Mesothelial cell of epicardium (in vitro differentiated cells): ENCODE data around the gene SLFN5. TPM values are rescaled to one million over a fixed set of nuclear protein-coding genes. Genes with fewer than 3 reads are reported as not detected.
"Not testable (repeated sequence)": the region's sequence is repeated elsewhere in the genome, so short reads cannot be mapped to it uniquely, and the experiment has no call there.

Source experiments
- DNase-seq, 2 experiments: peaks; one replicate each; pipeline ENCODE4 v3.0.0; 2021; ENCODE audit warnings: low spot score in 2 of 2; ENCODE audit not compliant: unreplicated experiment in 2 of 2
- H3K27ac Mint-ChIP-seq: 2 replicates; pipeline ENCODE4 v1.8.0; 2021; ENCODE audit warnings: mixed read lengths
- H3K27me3 Mint-ChIP-seq: 2 replicates; pipeline ENCODE4 v1.8.0; 2021; ENCODE audit warnings: low read depth, mixed read lengths
- H3K36me3 Mint-ChIP-seq: 2 replicates; pipeline ENCODE4 v1.8.0; 2021; ENCODE audit warnings: mixed read lengths
- H3K4me1 Mint-ChIP-seq: 2 replicates; pipeline ENCODE4 v1.8.0; 2021; ENCODE audit warnings: mixed read lengths
- H3K4me3 Mint-ChIP-seq: 2 replicates; pipeline ENCODE4 v1.8.0; 2021; ENCODE audit warnings: mild to moderate bottlenecking, moderate library complexity, mixed read lengths
- H3K9me3 Mint-ChIP-seq: 2 replicates; pipeline ENCODE4 v1.8.0; 2021; ENCODE audit warnings: mixed read lengths
- total RNA-seq: library from RNA; stranded (reverse); gene quantifications from 3 replicates; pipeline ENCODE4 v1.2.1, GENCODE V29; 2021
- TF ChIP-seq, protein P1 (sequence below): fragments of 200-600 bp; sonication (generic); IDR thresholded peaks from one replicate; pipeline ENCODE4 v1.5.0; 2021; ENCODE audit warnings: antibody characterized with exemption; ENCODE audit not compliant: unreplicated experiment

The SLFN5 gene
- total RNA-seq, 1 donor from 2014 or later: 50.0 TPM

DNA sequence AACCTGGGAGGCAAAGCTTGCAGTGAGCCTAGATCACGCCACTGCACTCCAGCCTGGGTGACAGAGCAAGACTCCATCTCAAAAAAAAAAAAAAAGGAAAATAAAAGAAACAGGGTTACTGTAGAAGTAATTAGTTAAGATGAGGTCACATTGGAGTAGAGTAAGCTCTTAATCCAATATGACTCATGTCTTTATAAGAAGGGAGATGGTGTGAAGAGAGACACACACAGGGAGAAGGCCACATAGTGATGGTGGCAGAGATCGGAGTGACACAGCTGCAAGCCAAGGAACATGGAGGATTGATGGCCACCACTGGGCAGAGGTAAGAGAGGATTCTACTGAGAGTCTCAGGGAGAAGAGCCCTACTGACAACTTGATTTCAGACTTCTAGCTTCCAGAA lies 15.3 kb upstream of the SLFN5 start:
- no peak overlapping the region for H3K27ac Mint-ChIP-seq

GRCh38 chr17:35229638-35230037 lies 13.2 kb upstream of the SLFN5 start:
- TF ChIP-seq, protein P1, sequence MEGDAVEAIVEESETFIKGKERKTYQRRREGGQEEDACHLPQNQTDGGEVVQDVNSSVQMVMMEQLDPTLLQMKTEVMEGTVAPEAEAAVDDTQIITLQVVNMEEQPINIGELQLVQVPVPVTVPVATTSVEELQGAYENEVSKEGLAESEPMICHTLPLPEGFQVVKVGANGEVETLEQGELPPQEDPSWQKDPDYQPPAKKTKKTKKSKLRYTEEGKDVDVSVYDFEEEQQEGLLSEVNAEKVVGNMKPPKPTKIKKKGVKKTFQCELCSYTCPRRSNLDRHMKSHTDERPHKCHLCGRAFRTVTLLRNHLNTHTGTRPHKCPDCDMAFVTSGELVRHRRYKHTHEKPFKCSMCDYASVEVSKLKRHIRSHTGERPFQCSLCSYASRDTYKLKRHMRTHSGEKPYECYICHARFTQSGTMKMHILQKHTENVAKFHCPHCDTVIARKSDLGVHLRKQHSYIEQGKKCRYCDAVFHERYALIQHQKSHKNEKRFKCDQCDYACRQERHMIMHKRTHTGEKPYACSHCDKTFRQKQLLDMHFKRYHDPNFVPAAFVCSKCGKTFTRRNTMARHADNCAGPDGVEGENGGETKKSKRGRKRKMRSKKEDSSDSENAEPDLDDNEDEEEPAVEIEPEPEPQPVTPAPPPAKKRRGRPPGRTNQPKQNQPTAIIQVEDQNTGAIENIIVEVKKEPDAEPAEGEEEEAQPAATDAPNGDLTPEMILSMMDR: no peak
- no peaks in the 10 kb centered on the region for H3K4me1 Mint-ChIP-seq

More for the DNA sequence above, 15.3 kb upstream of the SLFN5 start:
- Mint-ChIP-seq H3K27me3 (peaks cover 35% of the 10 kb centered on the region), H3K9me3 (peaks cover 4% of the 10 kb centered on the region), H3K4me3 (no peak overlapping the region), H3K4me1 (no peaks in the 10 kb centered on the region), H3K36me3 (no peaks in the 10 kb centered on the region)
- no peak for DNase-seq
- TF ChIP-seq, protein P1: no peak

GRCh38 chr17:35234315-35234714 lies 8.6 kb upstream of the SLFN5 start:
- not testable (repeated sequence) for H3K27ac Mint-ChIP-seq, DNase-seq, H3K4me1 Mint-ChIP-seq, H3K4me3 Mint-ChIP-seq, H3K36me3 Mint-ChIP-seq
- Mint-ChIP-seq H3K27me3 (peaks cover 22% of the 10 kb centered on the region), H3K9me3 (peaks cover 17% of the 10 kb centered on the region)

More at GRCh38 chr17:35229638-35230037, 13.2 kb upstream of the SLFN5 start:
- H3K9me3 Mint-ChIP-seq: no peaks in the 10 kb centered on the region
- no peak for DNase-seq
- no peak overlapping the region for H3K27ac Mint-ChIP-seq
- H3K27me3 Mint-ChIP-seq: peaks cover 26% of the 10 kb centered on the region
- H3K36me3 Mint-ChIP-seq: no peaks in the 10 kb centered on the region
- no peak overlapping the region for H3K4me3 Mint-ChIP-seq

GRCh38 chr17:35235289-35235688 lies 7.6 kb upstream of the SLFN5 start:
- H3K36me3 Mint-ChIP-seq: no peaks in the 10 kb centered on the region
- TF ChIP-seq, protein P1: no peak
- H3K27ac Mint-ChIP-seq: no peak overlapping the region
- H3K9me3 Mint-ChIP-seq: peaks cover 17% of the 10 kb centered on the region
- H3K27me3 Mint-ChIP-seq: peaks cover 17% of the 10 kb centered on the region
- DNase-seq: no peak
- peaks cover 6% of the 10 kb centered on the region for H3K4me1 Mint-ChIP-seq
- H3K4me3 Mint-ChIP-seq: no peak overlapping the region

- no peak for DNase-seq
- H3K4me3 Mint-ChIP-seq: no peak overlapping the region
- peaks cover 7% of the 10 kb centered on the region for H3K4me1 Mint-ChIP-seq
- H3K9me3 Mint-ChIP-seq: peaks cover 17% of the 10 kb centered on the region
- TF ChIP-seq, protein P1: no peak
- no peaks in the 10 kb centered on the region for H3K36me3 Mint-ChIP-seq
- no peak overlapping the region for H3K27ac Mint-ChIP-seq
- H3K27me3 Mint-ChIP-seq: peaks cover 12% of the 10 kb centered on the region
Measured at GRCh38 chr17:35235917-35236316, 7.0 kb upstream of the SLFN5 start.

- TF ChIP-seq, protein P1: no peak
- DNase-seq: no peak
- Mint-ChIP-seq H3K36me3 (no peaks in the 10 kb centered on the region), H3K4me3 (no peak overlapping the region), H3K4me1 (peaks cover 16% of the 10 kb centered on the region), H3K27ac (no peak overlapping the region), H3K27me3 (peaks cover 7% of the 10 kb centered on the region), H3K9me3 (peaks cover 17% of the 10 kb centered on the region)
Measured at GRCh38 chr17:35236821-35237220, 6.1 kb upstream of the SLFN5 start.
